Measurements from ENCODE around the gene PRKAG2.
"Not testable (repeated sequence)": the region's sequence is repeated elsewhere in the genome, so short reads cannot be mapped to it uniquely, and the experiment has no call there.

PRKAG2 gene

GRCh38 chr7:151849008-151849878 is 27.7 kb downstream of the PRKAG2 start:
- DNase-seq, result no peak

GRCh38 chr7:151847681-151848081 is 29.2 kb downstream of the PRKAG2 start:
- DNase-seq, result no peak

GRCh38 chr7:151847136-151847535 is 29.8 kb downstream of the PRKAG2 start:
- no peak for DNase-seq

- no peak for DNase-seq
Measured at GRCh38 chr7:151845412-151846205, 31.3 kb downstream of the PRKAG2 start.

DNA sequence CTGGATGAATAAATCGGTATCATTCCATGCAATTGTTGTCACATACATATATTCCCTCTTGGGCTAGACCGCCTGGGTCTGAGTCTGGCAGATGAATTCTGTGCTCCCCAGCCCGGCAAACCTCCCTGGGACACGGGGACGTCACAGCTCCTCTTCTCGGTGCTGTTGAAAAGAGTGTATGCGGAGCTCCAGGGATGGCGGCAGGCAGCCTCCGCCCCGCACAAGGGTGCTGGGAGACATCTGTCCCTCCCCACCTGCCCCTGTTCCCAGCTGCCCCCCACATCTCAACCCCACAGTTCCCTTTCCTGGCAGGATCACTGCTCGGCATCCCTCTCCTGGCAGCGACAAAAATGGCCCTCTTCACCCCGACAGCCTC is 32.1 kb downstream of the PRKAG2 start:
- no peak for DNase-seq

GRCh38 chr7:151844071-151844824 is 32.7 kb downstream of the PRKAG2 start:
- DNase-seq, result no peak

GRCh38 chr7:151843181-151843580 is 33.7 kb downstream of the PRKAG2 start:
- DNase-seq, result no peak

DNA sequence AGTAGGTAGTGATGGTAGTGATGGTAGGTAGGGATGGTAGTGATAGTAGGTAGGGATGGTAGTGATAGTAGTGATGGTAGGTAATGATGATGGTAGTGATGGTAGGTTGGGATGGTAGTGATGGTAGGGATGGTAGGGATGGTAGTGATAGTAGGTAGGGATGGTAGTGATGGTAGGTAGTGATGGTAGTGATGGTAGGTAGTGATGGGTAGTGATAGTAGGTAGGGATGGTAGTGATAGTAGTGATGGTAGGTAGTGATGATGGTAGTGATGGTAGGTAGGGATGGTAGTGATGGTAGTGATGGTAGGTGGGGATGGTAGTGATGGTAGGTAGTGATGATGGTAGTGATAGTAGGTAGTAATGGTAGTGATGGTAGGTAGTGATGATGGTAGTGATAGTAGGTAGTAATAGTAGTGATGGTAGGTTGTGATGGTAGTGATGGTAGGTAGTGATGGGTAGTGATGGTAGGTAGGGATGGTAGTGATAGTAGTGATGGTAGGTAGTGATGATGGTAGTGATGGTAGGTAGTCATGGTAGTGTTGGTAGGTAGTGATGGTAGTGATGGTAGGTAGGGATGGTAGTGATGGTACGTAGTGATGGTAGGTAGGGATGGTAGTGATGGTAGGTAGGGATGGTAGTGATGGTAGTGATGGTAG is 35.4 kb downstream of the PRKAG2 start:
- DNase-seq, result not testable (repeated sequence)

GRCh38 chr7:151840088-151840910 is 36.6 kb downstream of the PRKAG2 start:
- DNase-seq, result no peak

DNA sequence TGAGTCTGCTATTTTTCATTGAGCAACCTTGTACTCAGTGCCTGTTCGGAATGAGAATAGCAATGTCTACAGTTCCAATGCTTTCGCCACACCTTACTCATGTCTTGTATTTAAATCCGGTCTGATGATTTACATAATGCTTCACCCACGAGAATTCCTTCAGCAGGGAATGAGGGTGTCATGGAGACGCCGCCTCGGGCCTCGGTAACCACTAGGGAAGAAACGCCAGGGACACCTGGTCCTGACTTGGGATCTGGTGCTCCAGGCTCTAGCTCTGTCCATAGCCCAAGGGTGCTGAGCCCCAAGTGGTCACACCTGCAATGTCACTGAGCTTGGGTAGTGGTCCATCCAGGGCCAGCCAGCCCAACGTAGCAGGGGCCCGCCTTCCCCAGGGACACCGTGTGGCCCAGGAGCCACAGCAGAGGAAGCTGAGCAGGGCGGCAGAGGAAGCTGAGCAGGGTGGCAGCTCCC is 37.4 kb downstream of the PRKAG2 start:
- no peak for DNase-seq

DNA sequence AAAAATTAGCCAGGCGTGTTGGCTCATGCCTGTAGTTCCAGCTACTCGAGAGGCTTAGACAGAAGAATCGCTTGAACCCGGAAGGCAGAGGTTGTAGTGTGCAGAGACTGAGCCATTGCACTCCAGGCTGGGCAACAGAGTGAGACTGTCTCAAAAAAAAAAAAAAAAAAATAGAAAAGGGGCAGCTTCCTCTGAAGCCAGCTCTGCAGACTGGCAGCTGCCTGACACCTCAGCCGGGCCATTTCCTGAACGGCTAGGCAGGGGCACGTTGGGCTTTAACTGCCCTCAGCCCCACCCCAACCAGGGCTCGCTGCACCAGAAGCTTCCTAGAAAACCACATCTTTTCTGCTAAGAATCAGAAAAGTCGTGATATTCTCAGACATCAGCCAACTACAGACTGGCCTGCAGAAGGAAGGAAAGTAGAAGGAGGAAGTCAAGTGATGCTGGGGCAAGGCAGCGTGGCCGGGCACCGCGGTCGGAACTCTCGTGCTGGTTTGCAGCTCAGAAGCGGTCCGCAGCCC is 38.0 kb downstream of the PRKAG2 start:
- DNase-seq, result peak in 1 of 2 donors; percentile 32

GRCh38 chr7:151838072-151838471 is 38.8 kb downstream of the PRKAG2 start:
- no peak for DNase-seq

DNA sequence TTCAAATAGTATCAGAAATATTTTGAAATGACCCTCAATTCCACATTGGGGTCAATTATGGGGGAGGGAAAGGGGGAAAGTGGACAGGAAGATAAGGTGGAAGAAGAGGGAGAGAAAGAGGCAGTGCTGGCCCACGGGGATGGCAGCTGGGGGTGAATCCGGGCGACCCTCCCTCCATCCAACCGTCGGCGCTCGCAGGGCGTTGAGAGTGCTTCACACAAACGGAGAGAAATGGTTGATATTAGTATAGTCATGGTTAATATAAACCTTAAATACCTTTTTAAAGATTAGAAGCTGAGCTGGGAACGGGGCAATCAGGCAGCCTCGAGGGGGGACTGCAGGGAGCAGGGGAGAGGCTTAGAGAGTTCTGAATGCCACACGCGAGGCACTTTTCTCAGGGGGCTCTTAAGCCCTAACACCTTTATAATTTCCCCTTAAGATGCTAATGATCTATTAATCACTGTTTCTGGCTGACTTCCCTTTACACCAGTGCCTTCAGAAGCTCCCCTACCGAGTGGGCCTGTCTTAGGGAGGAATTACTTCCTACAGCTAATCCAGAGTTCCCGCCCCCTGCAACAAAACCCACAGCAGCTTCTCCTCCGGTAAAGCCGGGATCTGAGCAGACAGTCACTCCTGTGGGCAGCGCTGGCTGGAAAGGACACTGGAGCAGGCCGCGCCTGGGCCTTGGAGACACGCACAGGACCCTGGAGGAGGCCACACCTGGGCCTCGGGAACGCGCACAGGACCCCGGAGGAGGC is 39.5 kb downstream of the PRKAG2 start:
- DNase-seq, result no peak

GRCh38 chr7:151836927-151837205 is 40.0 kb downstream of the PRKAG2 start:
- no peak for DNase-seq

DNA sequence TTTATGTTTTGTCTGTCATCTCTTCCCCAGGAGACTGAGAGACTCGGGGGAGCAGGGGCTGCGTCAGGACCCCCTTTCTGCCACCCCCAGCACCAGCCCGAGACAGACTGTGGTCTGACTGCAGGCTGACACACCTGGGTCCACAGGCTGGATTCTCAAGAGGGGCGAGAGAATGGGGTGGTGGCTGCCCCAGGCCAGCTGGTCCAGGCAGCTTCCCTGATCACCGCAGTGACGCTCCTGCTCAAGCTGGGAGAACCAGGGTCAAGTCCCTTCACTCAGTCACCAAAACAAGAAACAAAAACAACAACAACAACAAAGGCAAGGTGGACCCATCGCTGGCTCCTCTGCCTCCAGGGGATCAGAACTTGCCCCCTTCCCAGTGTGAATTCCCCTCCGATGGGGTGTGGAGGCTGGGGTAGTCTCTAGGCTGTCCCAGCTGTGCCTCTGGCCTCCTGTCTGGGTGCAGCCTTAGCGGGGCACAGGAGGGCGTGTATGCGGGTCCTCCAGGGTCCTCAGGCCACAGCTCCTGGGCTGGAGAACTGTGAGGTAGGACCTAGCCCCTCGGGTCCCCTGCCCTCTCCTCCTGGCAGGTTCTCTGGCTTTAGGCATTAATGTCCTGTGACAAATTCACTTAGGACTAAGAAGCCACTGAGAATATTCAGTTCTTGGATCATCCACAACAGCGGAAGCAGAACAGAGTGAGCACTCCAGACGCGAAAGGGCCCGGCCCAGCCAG is 40.6 kb downstream of the PRKAG2 start:
- no peak for DNase-seq

- no peak for DNase-seq
Measured at GRCh38 chr7:151835636-151836035, 41.3 kb downstream of the PRKAG2 start.

- no peak for DNase-seq
Measured at GRCh38 chr7:151834271-151835035, 42.5 kb downstream of the PRKAG2 start.

DNA sequence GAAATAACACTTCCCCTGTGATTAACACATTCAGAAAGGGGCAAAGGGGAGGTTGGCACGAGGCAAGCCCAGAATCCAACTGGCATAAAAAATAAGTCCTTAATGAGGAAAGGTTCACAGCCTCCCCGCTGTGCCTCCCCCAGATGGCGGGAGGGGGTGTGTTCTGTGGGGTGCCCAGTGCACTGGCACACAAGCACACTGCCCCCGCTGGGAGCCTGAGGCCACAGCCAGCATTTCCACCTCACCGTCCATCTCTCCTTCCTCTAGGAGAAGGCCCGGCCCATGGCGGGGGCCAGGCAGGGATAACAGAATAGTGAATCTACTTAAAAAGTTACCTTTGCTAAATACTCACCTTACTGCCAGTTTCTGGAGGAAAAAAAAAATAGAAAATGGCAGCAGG is 43.2 kb downstream of the PRKAG2 start:
- no peak for DNase-seq

GRCh38 chr7:151833213-151833651 is 43.7 kb downstream of the PRKAG2 start:
- DNase-seq, result no peak
